ENCODE measurements around the gene THAP6.
"Not testable (repeated sequence)": the region's sequence is repeated elsewhere in the genome, so short reads cannot be mapped to it uniquely, and the experiment has no call there.

THAP6 gene

DNA sequence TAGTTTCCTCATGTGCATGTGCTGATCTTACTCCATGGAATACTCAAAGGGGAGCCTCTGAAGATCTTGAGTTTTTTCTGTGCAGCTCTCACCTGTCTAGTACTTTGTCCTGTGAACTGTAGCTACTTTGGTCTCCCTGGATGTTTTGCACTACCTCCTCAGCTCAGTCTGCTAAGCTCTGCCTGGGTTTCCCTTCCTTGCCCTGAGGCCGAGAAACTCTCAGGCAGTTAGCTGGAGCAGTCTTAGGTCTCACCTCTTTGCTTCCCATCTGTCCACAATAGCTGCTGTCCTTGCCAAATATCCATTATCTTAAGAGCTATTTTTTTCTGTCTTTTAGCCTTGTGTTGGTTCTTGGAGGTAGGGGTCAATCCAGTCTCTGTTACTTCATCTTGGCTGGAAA, 11.6 kb downstream of the THAP6 start:
- DNase-seq (ENCODE audit: low spot score): no peak

DNA sequence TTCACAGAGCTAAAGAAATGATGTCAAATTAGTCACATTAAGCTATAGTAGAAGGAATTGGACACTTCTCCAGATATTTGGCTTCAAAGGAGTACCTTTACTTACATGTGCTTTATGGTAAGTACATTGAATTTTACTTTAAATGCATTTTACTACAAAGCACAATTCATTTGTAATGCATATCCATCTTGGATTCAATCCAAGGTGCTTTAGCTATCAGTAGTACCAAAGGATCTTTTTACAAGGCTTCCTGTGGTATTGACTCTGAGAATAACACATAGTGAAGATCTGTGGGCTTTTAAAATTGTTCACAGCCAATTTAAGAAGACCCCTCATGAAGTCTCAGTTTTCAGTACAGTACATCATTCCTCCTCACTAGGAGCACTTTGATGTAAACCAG, 13.2 kb downstream of the THAP6 start:
- DNase-seq (ENCODE audit: low spot score): no peak

DNA sequence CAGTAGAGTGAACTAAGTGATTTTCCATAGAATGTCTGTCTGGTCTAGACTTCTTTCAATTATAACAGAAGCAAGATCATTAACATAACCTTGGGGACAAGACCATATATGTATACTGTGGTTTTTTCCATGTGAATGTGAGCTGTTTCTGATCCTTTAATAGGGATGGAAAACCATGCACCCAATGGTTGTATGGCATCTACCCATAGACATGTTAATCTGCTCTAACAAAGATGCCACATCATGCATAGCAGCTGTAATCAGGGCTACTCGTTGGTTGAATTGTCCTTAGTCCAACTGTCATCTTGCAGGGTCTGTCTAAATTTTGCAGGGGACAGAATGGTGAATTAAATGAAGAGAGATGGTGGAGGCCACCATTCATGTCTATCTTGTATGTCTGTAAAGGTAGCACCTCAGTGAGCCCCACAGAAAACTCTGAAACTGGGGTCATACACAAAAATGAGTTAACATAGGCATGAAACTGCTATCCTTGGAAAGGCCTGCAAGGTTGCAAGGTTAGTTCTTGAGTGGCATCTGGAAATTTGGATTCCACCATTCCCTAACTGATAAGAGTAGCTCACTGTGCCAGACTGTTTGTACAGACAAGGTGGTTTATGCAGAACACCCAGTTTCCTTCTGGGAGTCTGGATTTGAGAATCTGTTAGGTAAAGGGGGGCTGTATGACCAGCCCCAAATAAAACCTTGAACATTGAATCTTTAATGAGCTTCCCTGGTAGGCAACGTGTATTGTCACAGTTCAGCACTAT, 16.5 kb downstream of the THAP6 start:
- DNase-seq (ENCODE audit: low spot score): no peak

GRCh38 chr4:75531536-75532143, 17.4 kb downstream of the THAP6 start:
- not testable (repeated sequence) for DNase-seq (ENCODE audit: low spot score)

- not testable (repeated sequence) for DNase-seq (ENCODE audit: low spot score)
These were observed 19.1 kb downstream of the THAP6 start for GRCh38 chr4:75533339-75533887.

DNA sequence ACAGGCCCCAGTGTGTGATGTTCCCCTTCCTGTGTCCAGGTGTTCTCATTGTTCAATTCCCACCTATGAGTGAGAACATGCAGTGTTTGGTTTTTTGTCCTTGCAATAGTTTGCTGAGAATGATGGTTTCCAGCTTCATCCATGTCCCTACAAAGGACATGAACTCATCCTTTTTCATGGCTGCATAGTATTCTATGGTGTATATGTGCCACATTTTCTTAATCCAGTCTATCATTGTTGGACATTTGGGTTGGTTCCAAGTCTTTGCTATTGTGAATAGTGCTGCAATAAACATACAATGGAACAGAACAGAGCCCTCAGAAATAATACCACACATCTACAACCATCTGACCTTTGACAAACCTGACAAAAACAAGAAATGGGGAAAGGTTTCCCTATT, 19.7 kb downstream of the THAP6 start:
- not testable (repeated sequence) for DNase-seq (ENCODE audit: low spot score)

- DNase-seq (ENCODE audit: low spot score): not testable (repeated sequence)
These were observed 23.0 kb downstream of the THAP6 start for GRCh38 chr4:75537308-75537707.

DNA sequence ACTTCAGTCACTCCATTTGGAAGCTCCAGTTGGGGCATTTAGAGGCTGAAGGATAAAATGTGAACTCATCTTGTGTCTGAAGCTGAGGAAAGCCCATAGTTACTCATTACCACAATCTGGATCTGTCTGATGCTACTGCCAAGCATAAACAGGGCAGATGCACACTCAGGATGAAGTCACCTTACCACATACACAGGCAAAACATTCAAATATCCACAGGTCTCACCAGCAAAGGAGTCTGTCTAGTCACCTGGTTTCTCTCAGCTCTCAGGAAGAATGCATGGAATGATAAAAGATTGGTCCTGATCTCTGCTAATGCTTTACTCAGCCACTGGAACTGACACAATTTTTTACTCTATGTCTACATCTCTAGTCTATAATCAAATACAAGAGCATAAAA, 28.6 kb downstream of the THAP6 start:
- no peak for DNase-seq (ENCODE audit: low spot score)

DNA sequence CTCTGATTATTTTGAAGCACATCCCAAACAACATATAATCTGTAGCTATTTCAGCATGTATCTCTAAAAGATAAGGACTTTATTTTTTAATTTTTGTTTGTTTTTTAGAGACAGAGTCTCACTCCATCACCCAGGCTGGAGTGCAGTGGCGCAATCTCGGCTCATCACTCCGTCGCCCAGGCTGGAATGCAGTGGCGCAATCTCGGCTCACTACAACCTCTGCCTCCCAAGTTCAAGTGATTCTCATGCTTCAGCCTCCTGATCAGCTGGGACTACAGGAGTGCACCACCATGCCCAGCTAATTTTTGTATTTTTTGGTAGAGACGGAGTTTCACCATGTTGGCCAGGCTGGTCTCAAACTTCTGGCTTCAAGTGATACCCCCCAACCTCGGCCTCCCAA, 29.9 kb downstream of the THAP6 start:
- DNase-seq (ENCODE audit: low spot score): not testable (repeated sequence)

GRCh38 chr4:75544870-75545269, 30.6 kb downstream of the THAP6 start:
- no peak for DNase-seq (ENCODE audit: low spot score)

DNA sequence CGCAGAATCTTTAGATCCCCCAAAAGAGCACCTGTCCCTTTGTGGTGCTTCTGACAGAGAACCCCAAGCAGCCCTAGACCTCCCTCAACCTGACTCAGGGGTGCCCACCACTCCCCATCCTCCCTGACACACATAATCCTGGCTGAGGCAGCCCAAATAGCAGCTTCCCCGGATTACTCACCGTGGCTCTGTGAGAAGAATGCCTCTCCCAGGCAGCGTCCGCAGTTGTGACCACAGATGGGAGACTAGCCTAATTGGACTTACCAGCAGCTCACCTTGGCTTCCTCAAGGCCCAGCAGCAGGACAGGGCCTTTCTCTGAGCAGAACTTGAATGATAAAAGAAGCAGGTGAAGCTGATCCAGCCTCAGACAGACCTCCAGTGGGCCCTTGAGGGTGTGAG, 31.3 kb downstream of the THAP6 start:
- no peak for DNase-seq (ENCODE audit: low spot score)

DNA sequence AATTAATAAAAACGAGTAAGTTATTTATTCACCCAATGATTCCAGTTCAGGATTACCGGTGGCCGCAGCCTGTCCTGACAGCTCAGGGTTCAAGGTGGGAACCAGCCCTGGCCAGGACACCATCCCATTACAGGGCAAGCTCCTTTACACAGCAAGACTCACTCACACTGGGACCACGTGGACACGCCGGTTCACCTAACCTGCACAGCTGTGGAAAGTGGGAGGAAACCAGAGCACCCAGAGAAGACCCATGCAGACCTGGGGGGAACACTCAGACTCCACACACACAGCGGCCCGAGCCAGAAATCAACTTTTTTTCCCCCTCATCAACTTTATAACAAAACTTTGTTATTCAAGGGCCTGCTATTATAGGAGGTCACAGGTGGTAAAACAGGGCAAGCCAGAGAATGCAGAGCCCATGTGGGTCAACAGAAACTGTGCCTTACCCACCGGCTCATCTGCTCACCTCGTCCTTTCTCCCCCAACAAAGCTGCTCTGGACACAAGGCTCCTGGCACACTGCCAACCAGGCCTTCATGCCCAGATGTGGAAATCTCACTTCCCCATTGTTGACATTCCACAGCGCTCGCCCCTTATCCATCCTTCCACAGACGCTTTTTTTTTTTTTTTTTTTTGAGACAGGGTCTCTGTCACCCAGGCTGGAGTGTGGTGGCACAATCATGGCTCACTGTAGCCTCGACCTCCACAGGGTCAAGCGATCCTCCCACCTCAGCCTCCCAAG, 33.5 kb downstream of the THAP6 start:
- no peak for DNase-seq (ENCODE audit: low spot score)

DNA sequence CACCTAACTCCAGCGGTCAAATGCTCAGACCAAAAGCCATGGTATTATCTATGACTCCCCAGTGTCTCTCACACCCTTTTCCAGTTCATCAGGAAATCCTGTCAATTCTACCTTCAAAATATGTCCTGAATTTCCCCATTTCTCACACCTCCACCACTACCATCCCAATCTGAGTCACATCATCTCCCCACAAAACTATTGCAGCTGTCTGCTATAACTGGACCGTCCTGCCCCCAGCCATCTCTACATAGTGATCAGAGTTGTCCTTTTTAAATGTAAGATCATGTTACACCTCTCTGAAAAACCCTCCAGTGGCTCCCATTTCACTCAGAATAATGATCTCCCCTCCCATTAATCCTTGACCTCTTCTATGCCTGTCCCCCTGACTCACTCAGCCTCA, 34.7 kb downstream of the THAP6 start:
- DNase-seq (ENCODE audit: low spot score): no peak

- DNase-seq (ENCODE audit: low spot score): no peak
These were observed 38.2 kb downstream of the THAP6 start for GRCh38 chr4:75552452-75552851.

DNA sequence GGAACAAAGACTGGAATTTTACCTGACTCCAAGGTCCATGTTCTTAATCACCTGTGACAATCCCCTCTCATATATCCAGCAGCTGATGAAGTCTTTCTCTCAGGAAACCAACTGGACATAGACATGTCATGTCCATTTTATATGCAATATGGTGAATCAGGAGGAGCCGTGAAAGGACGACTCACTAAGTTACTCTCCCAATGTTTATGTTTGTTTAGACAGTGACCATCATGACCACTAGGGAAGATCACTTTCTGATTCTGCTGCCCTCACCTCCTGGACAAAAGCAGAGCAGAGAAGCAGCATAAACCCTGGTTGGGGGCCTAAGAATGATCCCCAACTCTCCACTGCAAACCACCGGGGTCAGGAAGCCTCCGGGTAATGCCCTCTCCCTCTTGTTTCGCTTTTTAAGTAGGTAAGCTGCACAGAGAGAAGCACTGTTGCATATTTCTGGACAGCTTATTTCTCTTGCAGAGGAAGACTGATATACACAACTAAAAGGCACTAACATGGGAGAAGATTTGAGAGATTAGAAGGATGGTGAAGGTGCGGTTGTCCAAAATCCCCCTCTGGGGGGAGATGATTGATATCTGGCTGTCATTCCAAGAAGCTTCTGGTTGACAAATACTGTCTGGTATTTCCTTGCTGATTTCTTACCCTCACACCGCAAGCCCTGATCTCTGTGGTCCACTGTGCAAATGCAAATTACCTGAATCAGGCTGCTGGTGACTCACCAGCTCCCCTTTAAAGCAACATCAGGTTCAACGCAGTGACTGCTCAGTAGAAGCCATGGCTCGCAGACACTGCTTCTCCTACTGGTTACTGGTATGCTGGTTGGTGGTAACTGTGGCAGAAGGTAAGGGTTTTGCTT, 41.3 kb downstream of the THAP6 start, which contains the start of gene ODAPH:
Gene ODAPH (plus strand): TSS at position 773 of the 871 bp plus-strand sequence. CDS start 17 bp downstream, at position 790.
- DNase-seq (ENCODE audit: low spot score): no peak

DNA sequence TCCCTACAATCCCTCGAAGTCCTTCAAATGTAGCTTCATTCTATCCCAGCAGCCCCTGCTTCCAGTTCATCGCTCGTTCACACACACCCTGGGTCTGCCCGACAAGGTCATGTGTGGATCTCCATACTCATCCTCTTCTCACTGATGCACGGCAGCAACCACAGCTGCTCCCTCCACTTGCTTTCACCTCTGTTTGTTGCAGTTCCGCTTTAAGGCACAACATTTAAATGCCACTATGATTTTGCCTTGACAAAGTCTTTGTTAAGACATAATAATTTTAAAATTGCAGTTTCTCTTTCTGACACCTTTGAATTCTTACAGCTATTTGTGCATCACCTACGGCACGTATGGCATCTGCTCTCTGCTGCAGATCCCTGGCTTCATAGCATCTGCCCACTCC, 43.4 kb downstream of the THAP6 start:
- no peak for DNase-seq (ENCODE audit: low spot score)

GRCh38 chr4:75561789-75562188, 47.5 kb downstream of the THAP6 start:
- no peak for DNase-seq (ENCODE audit: low spot score)

GRCh38 chr4:75564023-75564422, 49.8 kb downstream of the THAP6 start:
- DNase-seq (ENCODE audit: low spot score): no peak

DNA sequence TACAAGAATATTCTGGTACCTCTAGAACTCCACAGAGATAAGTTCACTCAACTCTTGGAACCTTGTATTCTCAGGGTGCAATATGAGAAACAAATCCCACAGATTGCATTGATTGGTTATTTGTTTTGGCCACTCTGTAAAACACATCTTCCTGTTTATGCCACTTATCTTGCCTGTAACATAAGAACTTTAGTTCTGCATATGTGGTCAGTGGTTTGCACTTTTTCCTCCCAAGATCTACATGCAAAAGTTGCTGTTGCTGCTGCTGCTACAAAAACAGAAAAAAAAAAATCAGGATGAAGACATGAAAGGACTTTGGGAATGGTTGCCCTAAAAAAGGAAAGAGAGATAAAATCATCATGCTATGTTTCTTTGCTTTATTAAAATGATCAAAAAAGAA, 51.2 kb downstream of the THAP6 start:
- no peak for DNase-seq (ENCODE audit: low spot score)

DNA sequence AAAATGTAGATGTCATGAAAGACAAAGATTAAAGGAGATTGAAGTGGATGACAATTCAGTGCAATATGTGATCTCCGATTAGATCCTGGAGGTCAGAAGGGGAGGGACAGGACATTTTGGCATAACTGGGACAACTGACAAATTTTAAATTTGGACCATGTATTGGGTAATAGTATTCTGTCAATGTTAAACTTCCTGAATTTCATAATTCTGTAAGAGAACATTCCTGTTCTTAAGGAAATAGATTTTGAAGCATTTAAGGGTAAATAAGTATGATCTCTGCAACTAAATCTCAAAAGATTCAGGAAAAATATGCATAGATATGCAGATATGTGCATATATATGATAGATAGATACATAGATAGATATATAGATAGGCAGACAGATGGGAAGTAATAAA, 52.6 kb downstream of the THAP6 start:
- DNase-seq (ENCODE audit: low spot score): no peak

DNA sequence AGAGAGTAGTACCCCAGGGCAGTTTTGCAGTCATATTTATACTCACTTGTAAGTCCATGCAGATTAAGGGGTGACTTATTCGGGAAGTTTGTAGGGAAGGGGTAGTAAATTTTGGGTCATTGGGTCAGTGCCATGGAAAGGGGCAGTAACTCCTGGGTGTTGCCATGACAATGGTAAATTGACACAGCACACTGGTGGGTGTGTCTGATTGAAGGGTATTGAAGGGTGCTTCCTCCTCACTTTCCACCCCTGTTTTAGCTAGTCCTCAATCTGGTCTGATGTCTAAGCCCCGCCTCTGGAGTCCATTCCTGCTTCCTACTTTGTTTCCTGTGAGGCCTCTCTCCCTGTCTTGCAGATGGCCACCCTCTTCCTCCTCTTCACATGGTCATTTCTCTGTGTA, 53.5 kb downstream of the THAP6 start:
- no peak for DNase-seq (ENCODE audit: low spot score)

All from CD4-positive, alpha-beta T cell treated with Interleukin-6 at 100 ng/mL for 8 hours (primary cell).